ENCODE measurements around the gene BOLA3.
"Not testable (repeated sequence)": the region's sequence is repeated elsewhere in the genome, so short reads cannot be mapped to it uniquely, and the experiment has no call there.

The BOLA3 gene

DNA sequence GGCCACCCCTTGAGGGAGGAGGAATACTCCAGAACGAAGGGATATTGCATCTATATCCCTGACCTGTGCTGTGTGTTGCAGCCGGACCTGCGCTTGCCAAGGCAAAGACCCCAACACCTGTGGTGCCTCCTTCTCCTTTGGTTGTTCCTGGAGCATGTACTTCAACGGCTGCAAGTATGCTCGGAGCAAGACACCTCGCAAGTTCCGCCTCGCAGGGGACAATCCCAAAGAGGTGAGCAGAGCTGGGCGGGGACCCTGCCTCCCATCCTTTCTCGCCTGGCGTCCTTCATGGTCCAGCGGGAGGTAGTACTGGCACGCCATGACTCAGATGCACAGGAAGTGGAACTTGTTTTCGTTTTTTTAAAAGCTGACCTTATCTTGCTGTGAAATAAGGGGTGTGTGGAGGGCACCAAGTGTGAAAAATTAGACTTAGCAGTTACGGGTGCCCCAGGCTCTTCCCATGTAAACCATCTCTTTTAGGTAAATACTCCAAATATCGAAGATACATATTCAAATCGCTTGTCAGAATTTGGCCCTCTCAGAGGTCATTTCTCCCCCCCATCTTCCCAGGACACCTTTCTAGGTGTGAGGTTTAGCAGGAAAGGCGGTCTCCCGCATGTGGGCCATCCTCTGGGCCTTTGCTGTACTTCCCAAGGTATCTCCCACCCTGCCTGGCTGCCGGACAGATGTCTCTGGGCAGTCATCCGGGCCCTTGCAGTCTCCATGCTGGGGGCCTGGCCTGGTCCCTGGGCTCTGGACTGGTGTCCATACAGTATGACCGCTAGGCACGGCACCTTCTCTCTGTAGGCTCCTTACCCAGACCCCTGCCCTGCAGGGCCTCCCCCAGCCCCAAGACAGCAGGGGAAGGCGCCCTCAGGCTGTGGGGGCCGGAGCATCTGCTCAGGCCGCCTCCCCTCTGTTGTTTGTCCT lies 57.6 kb downstream of the BOLA3 start:
- TF ChIP-seq, protein P1, sequence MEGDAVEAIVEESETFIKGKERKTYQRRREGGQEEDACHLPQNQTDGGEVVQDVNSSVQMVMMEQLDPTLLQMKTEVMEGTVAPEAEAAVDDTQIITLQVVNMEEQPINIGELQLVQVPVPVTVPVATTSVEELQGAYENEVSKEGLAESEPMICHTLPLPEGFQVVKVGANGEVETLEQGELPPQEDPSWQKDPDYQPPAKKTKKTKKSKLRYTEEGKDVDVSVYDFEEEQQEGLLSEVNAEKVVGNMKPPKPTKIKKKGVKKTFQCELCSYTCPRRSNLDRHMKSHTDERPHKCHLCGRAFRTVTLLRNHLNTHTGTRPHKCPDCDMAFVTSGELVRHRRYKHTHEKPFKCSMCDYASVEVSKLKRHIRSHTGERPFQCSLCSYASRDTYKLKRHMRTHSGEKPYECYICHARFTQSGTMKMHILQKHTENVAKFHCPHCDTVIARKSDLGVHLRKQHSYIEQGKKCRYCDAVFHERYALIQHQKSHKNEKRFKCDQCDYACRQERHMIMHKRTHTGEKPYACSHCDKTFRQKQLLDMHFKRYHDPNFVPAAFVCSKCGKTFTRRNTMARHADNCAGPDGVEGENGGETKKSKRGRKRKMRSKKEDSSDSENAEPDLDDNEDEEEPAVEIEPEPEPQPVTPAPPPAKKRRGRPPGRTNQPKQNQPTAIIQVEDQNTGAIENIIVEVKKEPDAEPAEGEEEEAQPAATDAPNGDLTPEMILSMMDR (IDR thresholded peaks at IDR 0.05; ENCODE audit: insufficient read depth, low read depth, low read length, missing control alignments), result no peak

DNA sequence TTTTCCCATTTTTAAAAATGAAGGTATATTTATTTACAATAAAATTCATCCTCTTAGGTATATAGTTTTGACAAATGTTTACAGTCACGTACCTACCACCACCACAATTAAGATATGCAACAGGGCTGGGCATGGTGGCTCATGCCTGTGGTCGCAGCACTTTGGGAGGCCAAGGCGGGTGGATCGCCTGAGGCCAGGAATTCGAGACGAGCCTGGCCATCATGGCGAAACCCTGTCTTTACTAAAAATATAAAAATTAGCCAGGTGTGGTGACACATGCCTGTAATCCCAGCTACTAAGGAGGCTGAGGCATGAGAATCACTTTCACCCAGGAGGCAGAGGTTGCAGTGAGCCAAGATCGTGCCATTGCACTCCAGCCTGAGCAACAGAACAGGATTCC lies 59.0 kb downstream of the BOLA3 start:
- not testable (repeated sequence) for DNase-seq (ENCODE audit: low read depth); H3K4me3 ChIP-seq (ENCODE audit: low read depth, low read length)

More for the DNA sequence above, 57.6 kb downstream of the BOLA3 start:
- no peak overlapping the region for H3K4me3 ChIP-seq (ENCODE audit: low read depth, low read length)
- DNase-seq (ENCODE audit: low read depth), result no peak

DNA sequence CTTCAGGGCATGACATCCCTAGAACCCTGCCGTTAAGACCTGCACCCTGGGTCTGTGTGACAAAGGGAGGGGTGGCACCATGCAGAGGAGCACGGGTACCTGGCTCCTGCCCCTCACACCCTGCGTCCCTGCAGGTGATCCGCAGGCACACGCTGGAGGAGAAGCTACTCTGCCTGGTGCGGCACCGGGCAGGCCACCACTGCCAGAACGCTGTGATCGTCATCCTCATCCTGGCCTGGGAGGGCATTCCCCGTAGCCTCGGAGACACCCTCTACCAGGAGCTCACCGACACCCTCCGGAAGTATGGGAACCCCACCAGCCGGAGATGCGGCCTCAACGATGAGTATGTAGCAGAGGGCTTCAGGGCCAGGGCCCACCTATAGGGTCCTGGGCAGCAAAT lies 60.0 kb downstream of the BOLA3 start:
- no peak for DNase-seq (ENCODE audit: low read depth)
- H3K4me3 ChIP-seq (ENCODE audit: low read depth, low read length), result no peak overlapping the region
- TF ChIP-seq, protein P1 (IDR thresholded peaks at IDR 0.05; ENCODE audit: insufficient read depth, low read depth, low read length, missing control alignments), result no peak

DNA sequence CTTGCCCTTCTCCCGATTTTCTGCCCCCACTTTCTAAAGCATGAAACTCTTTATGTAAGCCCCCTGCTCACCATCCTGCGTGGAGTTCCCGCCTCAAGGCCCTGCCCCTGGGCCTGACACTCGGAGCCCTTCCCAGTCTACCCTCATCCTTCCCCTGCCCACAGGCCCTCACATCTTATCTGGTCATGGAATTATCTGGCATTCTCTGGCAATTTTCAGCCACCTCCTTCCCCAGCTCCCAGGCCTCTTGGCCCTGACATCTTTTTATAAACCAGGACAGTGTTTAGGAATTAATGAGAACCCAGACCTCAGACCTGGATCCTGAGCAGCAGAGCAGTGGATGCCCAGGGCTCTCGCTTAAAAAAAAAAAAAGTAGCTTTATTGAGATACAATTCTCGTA lies 61.7 kb downstream of the BOLA3 start:
- no peak for DNase-seq (ENCODE audit: low read depth)
- no peak overlapping the region for H3K4me3 ChIP-seq (ENCODE audit: low read depth, low read length)
- TF ChIP-seq, protein P1 (IDR thresholded peaks at IDR 0.05; ENCODE audit: insufficient read depth, low read depth, low read length, missing control alignments), result no peak

Data from GM12865 (cell line).